ENCODE measurements around the gene TYSND1.
"Not testable (repeated sequence)": the region's sequence is repeated elsewhere in the genome, so short reads cannot be mapped to it uniquely, and the experiment has no call there.

TYSND1 gene

GRCh38 chr10:70132098-70133029, 14.1 kb downstream of the TYSND1 start, which contains the start of gene AIFM2:
TSS of gene AIFM2 (minus strand) at chr10:70132825. CDS start at chr10:70124084, 8,741 bp downstream.
- peak; percentile 38 for DNase-seq

- no peak for DNase-seq
Observed at GRCh38 chr10:70131560-70131937, 15.0 kb downstream of the TYSND1 start.

GRCh38 chr10:70130878-70131559, 15.5 kb downstream of the TYSND1 start:
- no peak for DNase-seq

- DNase-seq: no peak
Observed at GRCh38 chr10:70126700-70127395, 19.7 kb downstream of the TYSND1 start.

- no peak for DNase-seq
Observed at GRCh38 chr10:70125918-70126552, 20.5 kb downstream of the TYSND1 start.

GRCh38 chr10:70124918-70125317, 21.6 kb downstream of the TYSND1 start:
- DNase-seq: no peak

GRCh38 chr10:70124415-70124814, 22.1 kb downstream of the TYSND1 start:
- no peak for DNase-seq

- DNase-seq: no peak
Observed at GRCh38 chr10:70123817-70124216, 22.7 kb downstream of the TYSND1 start.

GRCh38 chr10:70123166-70123565, 23.3 kb downstream of the TYSND1 start:
- not testable (repeated sequence) for DNase-seq

GRCh38 chr10:70122742-70123141, 23.8 kb downstream of the TYSND1 start:
- DNase-seq: no peak

GRCh38 chr10:70121281-70121949, 25.1 kb downstream of the TYSND1 start:
- DNase-seq: no peak

- DNase-seq: no peak
Observed at GRCh38 chr10:70120417-70120816, 26.1 kb downstream of the TYSND1 start.

GRCh38 chr10:70119623-70120022, 26.9 kb downstream of the TYSND1 start:
- no peak for DNase-seq

GRCh38 chr10:70119197-70119596, 27.3 kb downstream of the TYSND1 start:
- no peak for DNase-seq

- DNase-seq: no peak
Observed at GRCh38 chr10:70118196-70118595, 28.3 kb downstream of the TYSND1 start.

GRCh38 chr10:70117646-70118045, 28.9 kb downstream of the TYSND1 start:
- DNase-seq: no peak

- DNase-seq: no peak
Observed at GRCh38 chr10:70115948-70116682, 30.4 kb downstream of the TYSND1 start.

GRCh38 chr10:70114902-70115301, 31.6 kb downstream of the TYSND1 start:
- no peak for DNase-seq

- no peak for DNase-seq
Observed at GRCh38 chr10:70112071-70112470, 34.4 kb downstream of the TYSND1 start.

GRCh38 chr10:70111496-70111895, 35.0 kb downstream of the TYSND1 start:
- DNase-seq: no peak

GRCh38 chr10:70109064-70109729, 37.3 kb downstream of the TYSND1 start:
- no peak for DNase-seq
